HFF-Myc (cell line): ENCODE measurements around the gene AKAP6.
A peak's percentile ranks its signal among the peaks of the same experiment; 100 is the strongest.

Experiments used
- DNase-seq: peaks from one replicate; pipeline ENCODE4 v3.0.0-alpha.2; 2011; ENCODE audit warnings: low read depth; ENCODE audit errors: extremely low read depth
- H3K4me3 ChIP-seq: replicated peaks from 2 replicates; pipeline ENCODE4 v1.5.1; 2011; ENCODE audit warnings: low read depth, mild to moderate bottlenecking, control low read depth, low read length
- CTCF ChIP-seq: IDR thresholded peaks from 2 replicates; pipeline ENCODE4 v1.5.1; 2012; ENCODE audit warnings: mild to moderate bottlenecking, low read depth, low read length, control low read depth; ENCODE audit errors: missing control alignments

Gene AKAP6

GRCh38 chr14:32719601-32720000 is 390.5 kb downstream of the AKAP6 start:
- no peak for TF ChIP-seq CTCF
- no peak for DNase-seq
- H3K4me3 ChIP-seq: no peak overlapping the region

GRCh38 chr14:32720927-32721326 is 391.8 kb downstream of the AKAP6 start:
- no peak for DNase-seq
- H3K4me3 ChIP-seq: no peak overlapping the region
- no peak for TF ChIP-seq CTCF

GRCh38 chr14:32722631-32723183 is 393.6 kb downstream of the AKAP6 start:
- H3K4me3 ChIP-seq: no peak overlapping the region
- DNase-seq: no peak
- TF ChIP-seq CTCF: no peak

- peak; percentile 58 for DNase-seq
- no peak for TF ChIP-seq CTCF
- peak overlapping the region; percentile 23 for H3K4me3 ChIP-seq
These were observed 395.9 kb downstream of the AKAP6 start for GRCh38 chr14:32724867-32725471.

- no peak for DNase-seq
- no peak overlapping the region for H3K4me3 ChIP-seq
- TF ChIP-seq CTCF: no peak
These were observed 397.4 kb downstream of the AKAP6 start for GRCh38 chr14:32726516-32726915.

- H3K4me3 ChIP-seq: no peak overlapping the region
- DNase-seq: no peak
- TF ChIP-seq CTCF: no peak
These were observed 398.7 kb downstream of the AKAP6 start for GRCh38 chr14:32727832-32728231.

- no peak for DNase-seq
- no peak for TF ChIP-seq CTCF
- H3K4me3 ChIP-seq: no peak overlapping the region
These were observed 399.4 kb downstream of the AKAP6 start for GRCh38 chr14:32728526-32728925.
